GM21825 (cell line): ENCODE data around the gene ZACN.

Source experiments
- ATAC-seq: cut with Tn5 transposase; IDR thresholded peaks from one replicate; pipeline ENCODE4 v1.9.1; 2021; ENCODE audit warnings: mild to moderate bottlenecking, moderate library complexity; ENCODE audit not compliant: unreplicated experiment

The ZACN gene

GRCh38 chr17:76130473-76130872 lies 51.5 kb downstream of the ZACN start:
- ATAC-seq, result no peak

GRCh38 chr17:76131051-76131691 lies 52.2 kb downstream of the ZACN start:
- ATAC-seq, result no peak

GRCh38 chr17:76131692-76132573 lies 53.0 kb downstream of the ZACN start:
- ATAC-seq, result no peak
